T47D (cell line): ENCODE data around the gene NKAIN2.

ENCODE experiments used
- DNase-seq, 2 experiments: peaks; one replicate each; pipeline versions ENCODE4 v3.0.0 to v3.0.0-alpha.2; 2011 to 2012; ENCODE audit warnings: low read depth in 1 of 2, low spot score in 1 of 2
- JUND ChIP-seq: IDR thresholded peaks from 2 replicates; pipeline ENCODE4 v1.6.1; 2012; ENCODE audit warnings: low read depth
- in situ Hi-C: cut with HindIII; loops from 2 replicates; pipeline ENCODE4 v1.10.0; 2016; ENCODE audit warnings: low sequenced_read_pairs, low pct_unique_long_range_greater_than_20kb

NKAIN2 gene

GRCh38 chr6:123821112-123821511, 17.4 kb downstream of the NKAIN2 start:
- no peak for DNase-seq
- in situ Hi-C loops = no loop called here
- no peak for TF ChIP-seq JUND

GRCh38 chr6:123829302-123829953, 25.8 kb downstream of the NKAIN2 start:
- TF ChIP-seq JUND = no peak
- in situ Hi-C loops = no loop called here
- no peak for DNase-seq

- no peak for DNase-seq
- in situ Hi-C loops = no loop called here
These were observed 26.5 kb downstream of the NKAIN2 start for GRCh38 chr6:123830120-123830519.

GRCh38 chr6:123838505-123839234, 35.0 kb downstream of the NKAIN2 start:
- in situ Hi-C loops = no loop called here
- no peak for TF ChIP-seq JUND
- no peak for DNase-seq

More at GRCh38 chr6:123830120-123830519, 26.5 kb downstream of the NKAIN2 start:
- no peak for TF ChIP-seq JUND

GRCh38 chr6:123841067-123841896, 37.6 kb downstream of the NKAIN2 start:
- DNase-seq = no peak
- TF ChIP-seq JUND = no peak
- in situ Hi-C loops = no loop called here

- no peak for DNase-seq
- no peak for TF ChIP-seq JUND
- in situ Hi-C loops = no loop called here
These were observed 40.3 kb downstream of the NKAIN2 start for GRCh38 chr6:123844011-123844410.

- in situ Hi-C loops = no loop called here
- DNase-seq = no peak
- TF ChIP-seq JUND = no peak
These were observed 44.7 kb downstream of the NKAIN2 start for GRCh38 chr6:123848347-123848746.

GRCh38 chr6:123849406-123849805, 45.7 kb downstream of the NKAIN2 start:
- in situ Hi-C loops = no loop called here
- no peak for DNase-seq
- TF ChIP-seq JUND = no peak

- no peak for DNase-seq
- TF ChIP-seq JUND = no peak
- in situ Hi-C loops = no loop called here
These were observed 46.9 kb downstream of the NKAIN2 start for GRCh38 chr6:123850555-123850954.

- DNase-seq = no peak
- no peak for TF ChIP-seq JUND
- in situ Hi-C loops = no loop called here
These were observed 50.5 kb downstream of the NKAIN2 start for GRCh38 chr6:123854201-123854600.

GRCh38 chr6:123855506-123855905, 51.8 kb downstream of the NKAIN2 start:
- no peak for TF ChIP-seq JUND
- no peak for DNase-seq
- in situ Hi-C loops = no loop called here

- TF ChIP-seq JUND = no peak
- in situ Hi-C loops = no loop called here
- no peak for DNase-seq
These were observed 55.6 kb downstream of the NKAIN2 start for GRCh38 chr6:123859291-123859690.

GRCh38 chr6:123869334-123869733, 65.7 kb downstream of the NKAIN2 start:
- no peak for DNase-seq
- no peak for TF ChIP-seq JUND
- in situ Hi-C loops = no loop called here
